A673 (cell line): ENCODE results near the gene RAB1B.

Experiments
- EZH2 ChIP-seq: fragments of 200-600 bp; sonication (generic); IDR thresholded peaks from 2 replicates; pipeline ENCODE4 v1.6.1; 2017; ENCODE audit warnings: borderline replicate concordance, low read depth, mild to moderate bottlenecking, mixed read lengths, antibody characterized with exemption, low read length; ENCODE audit not compliant: poor library complexity, severe bottlenecking
- TF ChIP-seq, protein P1 (sequence below): fragments of 300-800, 200-600 bp; sonication (generic); conservative IDR thresholded peaks from 2 replicates; pipeline ENCODE4 v1.5.1; 2017; ENCODE audit warnings: low read depth, mild to moderate bottlenecking, antibody characterized with exemption, low read length, moderate library complexity, mixed read lengths

DNA sequence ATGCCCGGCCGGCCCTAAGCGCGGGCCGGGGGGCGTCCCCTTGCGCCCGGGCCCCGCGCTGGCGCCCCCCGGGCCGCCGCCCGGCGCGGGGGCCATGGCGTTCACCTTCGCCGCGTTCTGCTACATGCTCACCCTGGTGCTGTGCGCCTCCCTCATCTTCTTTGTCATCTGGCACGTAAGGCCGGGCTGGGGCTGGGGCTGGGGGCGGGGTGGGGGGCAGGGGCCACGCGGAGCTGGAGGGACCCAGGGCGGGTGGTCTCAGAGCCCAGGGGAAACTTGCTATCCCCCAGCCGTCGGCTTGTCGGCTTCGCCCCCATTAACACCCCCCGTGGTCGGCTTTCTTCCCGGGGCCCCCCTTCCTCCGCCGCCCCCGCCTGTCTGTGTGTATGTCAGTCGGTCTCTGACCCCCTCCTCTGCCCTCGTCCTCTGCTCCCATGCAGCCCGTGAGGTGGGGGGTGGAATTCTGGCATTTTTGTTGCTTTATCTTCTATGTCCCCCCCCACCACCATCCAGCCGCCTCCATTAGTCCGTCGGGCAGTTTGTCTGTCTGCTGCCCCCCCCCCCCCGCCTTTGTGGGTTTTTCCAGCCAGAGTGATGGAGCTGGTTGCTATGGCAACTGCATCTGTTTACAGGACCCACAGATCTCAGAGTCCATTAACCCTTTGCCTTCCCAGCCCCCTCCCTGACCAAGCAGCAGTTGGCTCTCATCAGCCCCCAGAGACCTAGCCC, 10.1 kb downstream of the RAB1B start:
- TF ChIP-seq, protein P1, sequence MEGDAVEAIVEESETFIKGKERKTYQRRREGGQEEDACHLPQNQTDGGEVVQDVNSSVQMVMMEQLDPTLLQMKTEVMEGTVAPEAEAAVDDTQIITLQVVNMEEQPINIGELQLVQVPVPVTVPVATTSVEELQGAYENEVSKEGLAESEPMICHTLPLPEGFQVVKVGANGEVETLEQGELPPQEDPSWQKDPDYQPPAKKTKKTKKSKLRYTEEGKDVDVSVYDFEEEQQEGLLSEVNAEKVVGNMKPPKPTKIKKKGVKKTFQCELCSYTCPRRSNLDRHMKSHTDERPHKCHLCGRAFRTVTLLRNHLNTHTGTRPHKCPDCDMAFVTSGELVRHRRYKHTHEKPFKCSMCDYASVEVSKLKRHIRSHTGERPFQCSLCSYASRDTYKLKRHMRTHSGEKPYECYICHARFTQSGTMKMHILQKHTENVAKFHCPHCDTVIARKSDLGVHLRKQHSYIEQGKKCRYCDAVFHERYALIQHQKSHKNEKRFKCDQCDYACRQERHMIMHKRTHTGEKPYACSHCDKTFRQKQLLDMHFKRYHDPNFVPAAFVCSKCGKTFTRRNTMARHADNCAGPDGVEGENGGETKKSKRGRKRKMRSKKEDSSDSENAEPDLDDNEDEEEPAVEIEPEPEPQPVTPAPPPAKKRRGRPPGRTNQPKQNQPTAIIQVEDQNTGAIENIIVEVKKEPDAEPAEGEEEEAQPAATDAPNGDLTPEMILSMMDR: no peak
- no peak for TF ChIP-seq EZH2
